ENCODE results near the gene SCUBE3.

Gene SCUBE3

DNA sequence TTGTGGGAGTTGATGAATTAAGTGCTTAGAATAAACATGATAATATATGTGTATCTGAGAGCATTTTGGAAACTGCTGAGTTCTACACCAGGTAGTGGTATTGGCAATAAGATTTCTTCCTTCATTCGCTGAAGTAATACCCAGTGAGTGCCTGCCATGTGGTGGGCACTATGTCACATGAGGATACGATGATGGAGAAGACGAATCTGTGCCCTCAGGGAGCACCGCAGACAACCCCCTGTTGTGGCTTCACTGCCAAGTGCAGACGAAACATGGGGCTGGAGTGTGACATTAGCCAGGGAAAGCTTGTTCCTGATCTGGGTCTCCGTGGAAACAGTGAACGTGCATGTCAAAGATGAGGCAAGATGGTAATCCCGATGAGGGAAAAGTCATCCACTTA is 53.7 kb downstream of the SCUBE3 start:
- FAIRE-seq (no peak), DNase-seq (ENCODE audit: insufficient read length, low spot score) (no peak)
- TF ChIP-seq POLR2A (IDR thresholded peaks at IDR 0.05; ENCODE audit: low read depth, low read length): no peak
- no peak for TF ChIP-seq POU2F2 (IDR thresholded peaks at IDR 0.05; ENCODE audit: low read depth, low read length)
- TF ChIP-seq SPI1 (IDR thresholded peaks at IDR 0.05; ENCODE audit: low read depth, low read length): no peak

DNA sequence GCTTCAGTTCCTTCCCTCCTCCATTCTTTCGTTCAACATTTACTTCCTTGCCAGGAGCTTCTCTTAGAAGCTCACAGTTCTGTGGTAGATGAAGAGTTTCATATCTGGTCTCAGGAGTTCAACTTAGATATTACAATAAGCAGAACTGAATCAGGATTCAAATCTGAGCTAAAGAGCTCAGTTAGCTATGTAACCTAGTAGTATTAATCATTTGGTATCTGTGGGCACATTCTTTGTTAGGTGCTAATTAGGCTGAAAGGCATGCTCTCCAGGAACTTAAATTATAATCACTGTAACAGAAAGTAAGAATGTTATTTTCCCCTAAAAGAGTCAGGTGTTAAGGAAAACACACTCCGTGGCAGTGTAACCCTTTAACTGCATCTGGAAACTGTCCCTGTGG is 54.1 kb downstream of the SCUBE3 start:
- DNase-seq (ENCODE audit: insufficient read length, low spot score) (no peak), FAIRE-seq (no peak)
- TF ChIP-seq POLR2AphosphoS5 (IDR thresholded peaks at IDR 0.05; ENCODE audit: low read depth, low read length): no peak

DNA sequence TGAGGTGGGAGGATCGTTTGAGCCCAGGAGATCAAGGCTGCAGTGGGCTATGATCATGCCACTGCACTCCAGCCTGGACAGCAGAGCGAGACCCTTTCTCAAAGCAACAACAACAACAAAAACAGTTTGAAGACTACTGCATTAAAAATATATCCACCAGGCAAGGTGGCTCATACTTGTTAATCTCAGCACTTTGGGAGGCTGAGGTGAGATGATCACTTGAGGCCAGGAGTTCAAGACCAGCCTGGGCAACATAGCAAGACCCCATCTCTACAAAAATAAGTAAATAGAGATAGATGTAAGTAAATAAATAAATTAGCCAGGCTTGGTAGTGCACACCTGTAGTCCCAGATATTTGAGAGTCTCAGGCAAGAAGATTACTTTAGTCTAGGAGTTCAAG is 58.2 kb downstream of the SCUBE3 start:
- TF ChIP-seq POU2F2 (IDR thresholded peaks at IDR 0.05; ENCODE audit: low read depth, low read length): no peak
- TF ChIP-seq TAF1 (IDR thresholded peaks at IDR 0.05; ENCODE audit: low read depth, low read length): no peak
- no peak for TF ChIP-seq SPI1 (IDR thresholded peaks at IDR 0.05; ENCODE audit: low read depth, low read length)
- TF ChIP-seq PAX5 (IDR thresholded peaks at IDR 0.05; ENCODE audit: insufficient read depth, low read length, severe bottlenecking): no peak
- no peak for TF ChIP-seq POLR2A (IDR thresholded peaks at IDR 0.05; ENCODE audit: low read depth, low read length)
- TF ChIP-seq POLR2AphosphoS5 (IDR thresholded peaks at IDR 0.05; ENCODE audit: low read depth, low read length): no peak
- DNase-seq (ENCODE audit: insufficient read length, low spot score) (no peak), FAIRE-seq (no peak)

- TF ChIP-seq TAF1 (IDR thresholded peaks at IDR 0.05; ENCODE audit: low read depth, low read length) (no peak), PAX5 (IDR thresholded peaks at IDR 0.05; ENCODE audit: insufficient read depth, low read length, severe bottlenecking) (no peak), SPI1 (IDR thresholded peaks at IDR 0.05; ENCODE audit: low read depth, low read length) (no peak), POLR2A (IDR thresholded peaks at IDR 0.05; ENCODE audit: low read depth, low read length) (no peak), POU2F2 (IDR thresholded peaks at IDR 0.05; ENCODE audit: low read depth, low read length) (no peak), POLR2AphosphoS5 (IDR thresholded peaks at IDR 0.05; ENCODE audit: low read depth, low read length) (no peak)
- FAIRE-seq (no peak), DNase-seq (ENCODE audit: insufficient read length, low spot score) (no peak)
These were observed 60.2 kb downstream of the SCUBE3 start for GRCh38 chr6:35273822-35274559.

DNA sequence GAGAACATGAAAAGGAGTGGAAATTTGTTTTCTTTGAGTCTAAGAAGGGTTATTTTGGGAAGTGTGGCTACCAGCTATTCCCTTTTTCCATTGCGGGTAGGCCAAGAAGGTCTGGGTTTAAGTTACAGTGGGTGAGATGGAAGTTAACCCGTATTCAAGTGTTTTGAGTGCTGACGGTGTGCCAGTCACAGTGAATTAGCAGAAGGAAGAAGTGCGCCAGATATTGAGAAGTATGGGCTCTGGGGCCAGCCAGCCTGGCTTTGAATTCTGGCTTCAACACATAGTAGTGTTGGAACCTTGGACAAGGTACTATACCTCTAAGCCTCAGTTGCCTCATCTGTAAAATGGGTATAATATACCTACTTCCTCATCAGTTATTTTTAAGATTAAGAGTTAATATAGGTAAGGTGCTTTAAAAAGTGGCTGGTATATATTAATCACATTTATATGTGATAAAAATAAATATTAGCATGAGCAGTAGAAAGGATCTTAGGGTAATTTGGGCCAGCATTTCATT is 62.0 kb downstream of the SCUBE3 start:
- no peak for TF ChIP-seq POU2F2 (IDR thresholded peaks at IDR 0.05; ENCODE audit: low read depth, low read length)
- TF ChIP-seq POLR2A (IDR thresholded peaks at IDR 0.05; ENCODE audit: low read depth, low read length): no peak
- TF ChIP-seq TAF1 (IDR thresholded peaks at IDR 0.05; ENCODE audit: low read depth, low read length): no peak
- TF ChIP-seq SPI1 (IDR thresholded peaks at IDR 0.05; ENCODE audit: low read depth, low read length): no peak
- no peak for TF ChIP-seq POLR2AphosphoS5 (IDR thresholded peaks at IDR 0.05; ENCODE audit: low read depth, low read length)
- TF ChIP-seq PAX5 (IDR thresholded peaks at IDR 0.05; ENCODE audit: insufficient read depth, low read length, severe bottlenecking): no peak
- no peak for DNase-seq (ENCODE audit: insufficient read length, low spot score)
- FAIRE-seq: no peak

- no peak for TF ChIP-seq SPI1 (IDR thresholded peaks at IDR 0.05; ENCODE audit: low read depth, low read length)
- no peak for TF ChIP-seq TAF1 (IDR thresholded peaks at IDR 0.05; ENCODE audit: low read depth, low read length)
- TF ChIP-seq PAX5 (IDR thresholded peaks at IDR 0.05; ENCODE audit: insufficient read depth, low read length, severe bottlenecking): no peak
- TF ChIP-seq POLR2AphosphoS5 (IDR thresholded peaks at IDR 0.05; ENCODE audit: low read depth, low read length): no peak
- no peak for TF ChIP-seq POU2F2 (IDR thresholded peaks at IDR 0.05; ENCODE audit: low read depth, low read length)
- no peak for TF ChIP-seq POLR2A (IDR thresholded peaks at IDR 0.05; ENCODE audit: low read depth, low read length)
- FAIRE-seq (no peak), DNase-seq (ENCODE audit: insufficient read length, low spot score) (no peak)
These were observed 65.0 kb downstream of the SCUBE3 start for GRCh38 chr6:35278708-35279107.

DNA sequence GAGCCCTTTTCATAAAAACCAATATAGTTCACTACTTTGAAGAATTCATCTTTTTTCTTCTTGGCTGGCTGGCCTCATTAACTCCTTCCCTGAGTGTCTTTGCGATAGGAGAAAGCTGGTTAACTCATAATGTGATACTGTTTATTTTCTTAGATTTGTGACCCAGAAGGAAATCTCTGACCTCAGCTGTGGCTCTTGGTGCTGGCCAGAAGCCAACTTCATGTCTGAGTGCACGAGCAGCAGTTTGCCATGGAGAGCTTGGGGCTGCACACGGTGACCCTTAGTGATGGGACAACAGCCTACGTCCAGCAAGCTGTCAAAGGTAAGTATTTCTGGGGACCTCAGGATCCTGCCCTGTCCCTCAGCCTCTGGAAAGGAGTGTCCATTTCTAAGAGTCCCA is 67.1 kb downstream of the SCUBE3 start:
- no peak for DNase-seq (ENCODE audit: insufficient read length, low spot score)

DNA sequence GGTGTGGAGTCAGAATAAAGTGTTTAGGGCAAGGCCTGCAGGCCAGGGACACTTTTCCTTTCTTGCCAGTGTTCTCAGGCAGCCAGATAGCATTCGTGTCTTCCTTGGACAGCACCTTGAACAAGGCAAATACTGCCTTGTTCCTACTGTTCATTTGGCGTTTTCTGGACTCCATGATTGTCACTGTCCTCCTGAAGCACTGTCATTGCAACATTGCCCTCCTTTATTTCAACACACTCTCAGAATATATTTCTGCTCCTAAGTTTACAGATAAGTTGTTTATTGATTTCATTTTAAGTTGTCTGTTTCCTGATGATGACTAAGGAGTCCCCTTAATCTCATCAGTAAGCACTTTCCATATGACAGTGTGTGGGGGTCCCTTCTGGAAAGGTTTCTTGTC is 68.7 kb downstream of the SCUBE3 start:
- no peak for DNase-seq (ENCODE audit: insufficient read length, low spot score)
- TF ChIP-seq PAX5 (IDR thresholded peaks at IDR 0.05; ENCODE audit: insufficient read depth, low read length, severe bottlenecking) (no peak), POLR2AphosphoS5 (IDR thresholded peaks at IDR 0.05; ENCODE audit: low read depth, low read length) (no peak), SPI1 (IDR thresholded peaks at IDR 0.05; ENCODE audit: low read depth, low read length) (no peak), POLR2A (IDR thresholded peaks at IDR 0.05; ENCODE audit: low read depth, low read length) (no peak), TAF1 (IDR thresholded peaks at IDR 0.05; ENCODE audit: low read depth, low read length) (no peak), POU2F2 (IDR thresholded peaks at IDR 0.05; ENCODE audit: low read depth, low read length) (no peak)
- no peak for FAIRE-seq

More for the DNA sequence above, 67.1 kb downstream of the SCUBE3 start:
- no peak for FAIRE-seq
- TF ChIP-seq PAX5 (IDR thresholded peaks at IDR 0.05; ENCODE audit: insufficient read depth, low read length, severe bottlenecking): no peak
- TF ChIP-seq SPI1 (IDR thresholded peaks at IDR 0.05; ENCODE audit: low read depth, low read length): no peak
- no peak for TF ChIP-seq TAF1 (IDR thresholded peaks at IDR 0.05; ENCODE audit: low read depth, low read length)
- no peak for TF ChIP-seq POLR2A (IDR thresholded peaks at IDR 0.05; ENCODE audit: low read depth, low read length)
- TF ChIP-seq POU2F2 (IDR thresholded peaks at IDR 0.05; ENCODE audit: low read depth, low read length): no peak
- no peak for TF ChIP-seq POLR2AphosphoS5 (IDR thresholded peaks at IDR 0.05; ENCODE audit: low read depth, low read length)

DNA sequence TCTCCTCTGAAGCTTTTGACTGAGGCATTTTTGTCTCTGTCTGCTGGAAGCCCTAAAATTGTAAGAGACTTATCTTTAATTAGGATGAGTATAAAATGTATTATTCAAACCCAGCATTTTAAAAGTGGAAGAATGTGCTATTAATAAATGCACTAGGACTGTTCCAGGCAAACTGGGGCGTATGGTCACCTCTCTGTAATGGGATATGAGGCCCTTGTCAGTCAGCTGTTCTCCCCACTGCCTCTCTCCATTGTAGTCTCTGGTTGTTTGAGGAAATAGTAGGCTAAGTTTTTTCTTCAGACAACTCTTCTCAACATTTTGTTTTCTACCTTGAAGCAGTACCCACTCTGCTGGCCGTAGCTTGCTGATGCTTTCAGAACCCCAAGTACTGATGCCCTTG is 69.6 kb downstream of the SCUBE3 start:
- no peak for FAIRE-seq

More for the DNA sequence above, 69.6 kb downstream of the SCUBE3 start:
- DNase-seq (ENCODE audit: insufficient read length, low spot score): no peak
- TF ChIP-seq TAF1 (IDR thresholded peaks at IDR 0.05; ENCODE audit: low read depth, low read length): no peak
- no peak for TF ChIP-seq POLR2AphosphoS5 (IDR thresholded peaks at IDR 0.05; ENCODE audit: low read depth, low read length)
- no peak for TF ChIP-seq SPI1 (IDR thresholded peaks at IDR 0.05; ENCODE audit: low read depth, low read length)
- no peak for TF ChIP-seq PAX5 (IDR thresholded peaks at IDR 0.05; ENCODE audit: insufficient read depth, low read length, severe bottlenecking)
- no peak for TF ChIP-seq POU2F2 (IDR thresholded peaks at IDR 0.05; ENCODE audit: low read depth, low read length)
- no peak for TF ChIP-seq POLR2A (IDR thresholded peaks at IDR 0.05; ENCODE audit: low read depth, low read length)

Data from GM12891 (cell line).